Tibial nerve (tissue), 4 donors: ENCODE results near the gene MRPL36. TPM values are rescaled to one million over a fixed set of nuclear protein-coding genes. Genes with fewer than 3 reads are reported as not detected.

Experiments
- DNase-seq, 2 donors: peaks; one replicate each; pipeline ENCODE4 v3.0.0-alpha.2; 2019; ENCODE audit warnings: low spot score in 2 of 2
- H3K27ac ChIP-seq, 4 donors: fragments of 200-600 bp; sonication (generic) in 3 of 4; one replicate each; pipeline ENCODE4 v1.5.1; 2017 to 2019; ENCODE audit warnings: mild to moderate bottlenecking in 1 of 4
- H3K27me3 ChIP-seq, 2 donors: fragments of 200-600 bp; sonication (generic) in 1 of 2; one replicate each; pipeline versions ENCODE4 v1.5.1 to v1.6.0; 2017 to 2019
- H3K36me3 ChIP-seq, 3 donors: fragments of 200-600 bp; sonication (generic); one replicate each; pipeline ENCODE4 v1.5.1; 2018 to 2019
- H3K4me1 ChIP-seq, 4 donors: fragments of 200-600 bp; sonication (generic) in 3 of 4; one replicate each; pipeline ENCODE4 v1.5.1; 2017 to 2019
- H3K4me3 ChIP-seq, 4 donors: fragments of 200-600 bp; sonication (generic) in 3 of 4; one replicate each; pipeline ENCODE4 v1.5.1; 2017 to 2019; ENCODE audit warnings: mild to moderate bottlenecking in 1 of 4, moderate library complexity in 1 of 4
- H3K9me3 ChIP-seq, 4 donors: fragments of 200-600 bp; sonication (generic) in 3 of 4; one replicate each; pipeline ENCODE4 v1.5.1; 2017 to 2019
- CTCF ChIP-seq, 5 experiments: fragments of 200-600 bp in 3 of 5; fragments of 450-650 bp in 2 of 5; sonication (generic) in 3 of 5; IDR thresholded peaks; one replicate each; pipeline ENCODE4 v1.5.1; 2016 to 2019; ENCODE audit warnings: antibody characterized with exemption in 5 of 5, mild to moderate bottlenecking in 3 of 5, moderate library complexity in 2 of 5
- EP300 ChIP-seq, 2 donors: sonication (generic); formaldehyde crosslinking; IDR thresholded peaks; one replicate each; pipeline ENCODE4 v1.6.1; 2017; ENCODE audit warnings: antibody characterized with exemption in 2 of 2, mild to moderate bottlenecking in 1 of 2
- POLR2A ChIP-seq, 2 donors: fragments of 450-650 bp; IDR thresholded peaks; one replicate each; pipeline ENCODE4 v1.6.1; 2017; ENCODE audit warnings: antibody characterized with exemption in 2 of 2, mild to moderate bottlenecking in 2 of 2, moderate library complexity in 2 of 2
- WGBS, 2 donors: methylation state at CpG; one replicate each; pipeline ENCODE4 v1.1.5; 2018; 5-methylcytosine and 5-hydroxymethylcytosine counted together
- total RNA-seq, 4 donors: library from RNA; depleted of rRNA; stranded (reverse); fragments of >200 nt; gene quantifications; one replicate each; pipeline ENCODE4 v1.1.0, GENCODE V29; 2016

MRPL36 gene
- total RNA-seq, 4 donors from 2014 or later = 18.2 to 54.0 (median 27.8) TPM

GRCh38 chr5:1779782-1780613 lies 19.6 kb downstream of the MRPL36 start:
- Histone ChIP-seq H3K4me1 (no peaks in the 10 kb centered on the region), H3K4me3 (no peak overlapping the region), H3K27me3 (no peaks in the 10 kb centered on the region), H3K9me3 (no peaks in the 10 kb centered on the region), H3K36me3 (no peaks in the 10 kb centered on the region), H3K27ac (no peak overlapping the region)
- no peak for TF ChIP-seq EP300 (IDR thresholded peaks at IDR 0.05)
- TF ChIP-seq CTCF (IDR thresholded peaks at IDR 0.05) = no peak
- TF ChIP-seq POLR2A (IDR thresholded peaks at IDR 0.05) = no peak
- WGBS, 2 donors = 78 to 85% methylated on average over 19 to 20 of the region's 20 CpGs
- DNase-seq = no peak

GRCh38 chr5:1779021-1779680 lies 20.5 kb downstream of the MRPL36 start:
- no peaks in the 10 kb centered on the region for H3K4me1 ChIP-seq
- no peaks in the 10 kb centered on the region for H3K27me3 ChIP-seq
- no peaks in the 10 kb centered on the region for H3K9me3 ChIP-seq
- TF ChIP-seq CTCF (IDR thresholded peaks at IDR 0.05) = no peak
- no peak for TF ChIP-seq POLR2A (IDR thresholded peaks at IDR 0.05)
- TF ChIP-seq EP300 (IDR thresholded peaks at IDR 0.05) = no peak
- no peak overlapping the region for H3K27ac ChIP-seq
- 80 to 86% methylated on average over 32 of the region's 32 CpGs for WGBS, 2 donors
- no peaks in the 10 kb centered on the region for H3K36me3 ChIP-seq
- no peak overlapping the region for H3K4me3 ChIP-seq
- DNase-seq = no peak

- Histone ChIP-seq H3K4me3 (no peak overlapping the region), H3K4me1 (no peaks in the 10 kb centered on the region), H3K9me3 (peaks cover 0 to 7% (median 0%) of the 10 kb centered on the region in 4 donors), H3K27ac (no peak overlapping the region), H3K36me3 (no peaks in the 10 kb centered on the region), H3K27me3 (no peaks in the 10 kb centered on the region)
- WGBS, 2 donors = 53 to 56% methylated on average over 12 to 19 of the region's 19 CpGs
- no peak for DNase-seq
- no peak for TF ChIP-seq EP300 (IDR thresholded peaks at IDR 0.05)
- no peak for TF ChIP-seq POLR2A (IDR thresholded peaks at IDR 0.05)
- TF ChIP-seq CTCF (IDR thresholded peaks at IDR 0.05) = no peak
Measured at GRCh38 chr5:1778138-1779020, 21.3 kb downstream of the MRPL36 start.

GRCh38 chr5:1777281-1778137 lies 22.1 kb downstream of the MRPL36 start:
- Histone ChIP-seq H3K27ac (no peak overlapping the region), H3K36me3 (no peaks in the 10 kb centered on the region), H3K4me1 (no peaks in the 10 kb centered on the region), H3K27me3 (no peaks in the 10 kb centered on the region), H3K4me3 (no peak overlapping the region), H3K9me3 (peaks cover 0 to 8% (median 0%) of the 10 kb centered on the region in 4 donors)
- DNase-seq = no peak
- 82 to 89% methylated on average over 18 to 30 of the region's 31 CpGs for WGBS, 2 donors
- TF ChIP-seq EP300 (IDR thresholded peaks at IDR 0.05) (no peak), POLR2A (IDR thresholded peaks at IDR 0.05) (no peak), CTCF (IDR thresholded peaks at IDR 0.05) (no peak)
